GM12878 (cell line): ENCODE results near the gene RSF1. TPM values are rescaled to one million over a fixed set of nuclear protein-coding genes. Genes with fewer than 3 reads are reported as not detected.

Experiments
- ASH2L ChIP-seq: fragments of 300-600, 200-600 bp; sonication (generic); IDR thresholded peaks from 2 replicates; pipeline ENCODE4 v1.6.1; 2017; ENCODE audit warnings: low read depth, mild to moderate bottlenecking, borderline replicate concordance
- BRCA1 ChIP-seq: IDR thresholded peaks from 2 replicates; pipeline ENCODE4 v1.6.1; 2011; ENCODE audit warnings: low read depth, low read length, improper control_type of control experiment
- CBFB ChIP-seq: IDR thresholded peaks from 2 replicates; pipeline ENCODE4 v1.6.1; 2016; ENCODE audit warnings: antibody characterized with exemption, low read depth
- CEBPZ ChIP-seq: fragments of 150-350 bp; IDR thresholded peaks from 2 replicates; pipeline ENCODE4 v1.6.1; 2016; ENCODE audit warnings: low read depth, low read length
- HDGF ChIP-seq: fragments of 450-650 bp; IDR thresholded peaks from 2 replicates; pipeline ENCODE4 v1.6.1; 2016; ENCODE audit warnings: antibody characterized with exemption
- IKZF2 ChIP-seq, 2 experiments: fragments of 450-650 bp; IDR thresholded peaks; 2 replicates each; pipeline ENCODE4 v1.6.1; 2017; ENCODE audit warnings: mild to moderate bottlenecking in 2 of 2, moderate library complexity in 2 of 2
- MAX ChIP-seq: IDR thresholded peaks from 2 replicates; pipeline ENCODE4 v1.6.1; 2012; ENCODE audit warnings: low read depth, low read length, improper control_type of control experiment
- MYC ChIP-seq: IDR thresholded peaks from 2 replicates; pipeline ENCODE4 v1.6.1; 2011; ENCODE audit warnings: mild to moderate bottlenecking, low read length, moderate library complexity, inconsistent platforms; ENCODE audit not compliant: insufficient read depth, insufficient replicate concordance, insufficient read length, severe bottlenecking
- NFYA ChIP-seq: IDR thresholded peaks from 2 replicates; pipeline ENCODE4 v1.6.1; 2011; ENCODE audit warnings: low read depth, mild to moderate bottlenecking, low read length, improper control_type of control experiment, borderline replicate concordance
- NR2C2 ChIP-seq: IDR thresholded peaks from 2 replicates; pipeline ENCODE4 v1.6.1; 2011; ENCODE audit warnings: borderline replicate concordance, low read depth; ENCODE audit not compliant: control insufficient read depth, insufficient read length
- RAD51 ChIP-seq: fragments of 450-650 bp; IDR thresholded peaks from 2 replicates; pipeline ENCODE4 v1.6.1; 2016; ENCODE audit warnings: moderate library complexity, mild to moderate bottlenecking, inconsistent platforms
- SRF ChIP-seq, 2 experiments: IDR thresholded peaks; 2 replicates each; pipeline ENCODE4 v1.6.1; 2011; ENCODE audit warnings: low read depth in 2 of 2, low read length in 2 of 2, mild to moderate bottlenecking in 1 of 2, moderate library complexity in 1 of 2
- SUZ12 ChIP-seq: fragments of 200-600 bp; sonication (generic); IDR thresholded peaks from one replicate; pipeline ENCODE4 v1.6.1; 2018; ENCODE audit warnings: antibody characterized with exemption, mild to moderate bottlenecking; ENCODE audit not compliant: unreplicated experiment
- TBL1XR1 ChIP-seq: IDR thresholded peaks from 2 replicates; pipeline ENCODE4 v1.6.1; 2012; ENCODE audit warnings: low read depth, low read length, improper control_type of control experiment
- ZNF274 ChIP-seq: IDR thresholded peaks from one replicate; pipeline ENCODE4 v1.8.0; 2011; ENCODE audit not compliant: insufficient read length, insufficient read depth
- polyA plus RNA-seq, 11 experiments: library from polyadenylated mRNA; depleted of rRNA in 4 of 11; unstranded in 6 of 11; stranded (reverse) in 5 of 11; fragments of >200 nt; fragmentation: Nextera tagmentation in 4 of 11; fragmentation: Illumina TruSeq in 1 of 11; extraction: Ambion mirVana in 4 of 11; extraction: Trizol in 1 of 11; gene quantifications; 1 replicate in 1 of 11; 2 replicates in 10 of 11; pipeline versions ENCODE4 v1.2.1 to v1.2.3, GENCODE V29; 2011 to 2016; ENCODE audit warnings: inconsistent platforms in 2 of 11, missing spikeins in 2 of 11, low read depth in 1 of 11
- total RNA-seq, 4 experiments: library from RNA; depleted of rRNA in 3 of 4; stranded (reverse); fragments of >200 nt in 3 of 4; fragmentation: Illumina TruSeq in 1 of 4; extraction: Trizol in 1 of 4; gene quantifications; 2 replicates each; pipeline versions ENCODE4 v1.2.1 to v1.2.3, GENCODE V29; 2013 to 2021

Gene RSF1
- total and polyA plus RNA-seq, 10 of the 15 experiments (the other 5 are each of a cell fraction or from before 2014, with no cell fraction given): 9.0 to 45.3 (median 30.0) TPM

DNA sequence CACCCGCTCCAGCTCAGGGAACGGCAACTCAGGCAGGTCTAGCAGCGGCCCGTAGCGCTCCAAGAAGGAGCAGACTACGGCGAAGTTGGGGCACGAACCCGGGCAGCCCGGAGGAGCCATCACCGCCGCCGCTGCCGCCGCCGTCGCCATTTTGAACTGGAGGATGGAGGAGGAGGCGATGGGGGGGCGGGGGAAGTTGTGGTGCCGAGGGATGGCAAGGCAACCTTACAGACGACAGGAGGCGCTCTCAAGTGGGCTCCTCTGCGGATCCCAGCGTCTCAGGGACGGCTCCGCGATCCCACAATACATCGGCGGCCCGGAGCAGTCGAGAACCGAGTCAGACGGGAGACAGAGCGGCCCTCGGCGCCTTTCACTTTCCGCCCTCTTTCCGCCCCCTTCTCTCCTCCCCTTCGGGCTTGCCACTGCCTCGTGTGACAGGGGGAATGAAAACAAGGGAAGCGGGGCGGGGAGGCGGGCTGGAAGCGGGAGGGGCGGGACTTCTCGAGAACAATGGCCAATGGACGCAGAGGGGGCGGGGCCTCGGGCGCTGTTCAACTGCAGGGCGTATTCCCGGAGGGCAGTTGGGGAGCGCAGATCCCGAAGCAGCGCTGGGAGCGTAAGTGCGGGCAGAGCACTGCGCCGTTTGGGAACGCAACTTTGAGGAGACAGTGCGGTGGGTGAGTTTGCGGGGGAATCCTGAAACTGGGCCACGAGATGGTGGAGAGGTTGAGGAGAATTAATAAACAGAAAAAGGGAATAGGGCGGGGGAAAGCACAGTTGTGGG is at the start of gene RSF1, which contains the start of gene AAMDC (continued):
- TF ChIP-seq TBL1XR1 (peak; percentile 48; the same call in 1 of the 2 replicates), HDGF (no peak), SRF (IDR thresholded peaks at IDR 0.05; ENCODE audit: low read depth in 2 of 2, low read length in 2 of 2) (peak; percentile 87 to 98), RAD51 (peak; percentile 29; the same call in 1 of the 2 replicates), CBFB (no peak; the same call in 1 of the 2 replicates), NFYA (no peak), CEBPZ (no peak), IKZF2 (IDR thresholded peaks at IDR 0.05) (peak; percentile 75 to 78), MAX (peak; percentile 80; the same call in 1 of the 2 replicates), SUZ12 (no peak), ZNF274 (no peak), MYC (no peak), NR2C2 (no peak), BRCA1 (no peak), ASH2L (peak; percentile 81; the same call in 1 of the 2 replicates)
